GM19372 (cell line): ENCODE measurements around the gene CD248.
"Not testable (repeated sequence)": the region's sequence is repeated elsewhere in the genome, so short reads cannot be mapped to it uniquely, and the experiment has no call there.

Experiments
- ATAC-seq: cut with Tn5 transposase; IDR thresholded peaks from one replicate; pipeline ENCODE4 v1.9.1; 2021; ENCODE audit warnings: mild to moderate bottlenecking, low read depth, moderate library complexity; ENCODE audit not compliant: unreplicated experiment

Gene CD248

DNA sequence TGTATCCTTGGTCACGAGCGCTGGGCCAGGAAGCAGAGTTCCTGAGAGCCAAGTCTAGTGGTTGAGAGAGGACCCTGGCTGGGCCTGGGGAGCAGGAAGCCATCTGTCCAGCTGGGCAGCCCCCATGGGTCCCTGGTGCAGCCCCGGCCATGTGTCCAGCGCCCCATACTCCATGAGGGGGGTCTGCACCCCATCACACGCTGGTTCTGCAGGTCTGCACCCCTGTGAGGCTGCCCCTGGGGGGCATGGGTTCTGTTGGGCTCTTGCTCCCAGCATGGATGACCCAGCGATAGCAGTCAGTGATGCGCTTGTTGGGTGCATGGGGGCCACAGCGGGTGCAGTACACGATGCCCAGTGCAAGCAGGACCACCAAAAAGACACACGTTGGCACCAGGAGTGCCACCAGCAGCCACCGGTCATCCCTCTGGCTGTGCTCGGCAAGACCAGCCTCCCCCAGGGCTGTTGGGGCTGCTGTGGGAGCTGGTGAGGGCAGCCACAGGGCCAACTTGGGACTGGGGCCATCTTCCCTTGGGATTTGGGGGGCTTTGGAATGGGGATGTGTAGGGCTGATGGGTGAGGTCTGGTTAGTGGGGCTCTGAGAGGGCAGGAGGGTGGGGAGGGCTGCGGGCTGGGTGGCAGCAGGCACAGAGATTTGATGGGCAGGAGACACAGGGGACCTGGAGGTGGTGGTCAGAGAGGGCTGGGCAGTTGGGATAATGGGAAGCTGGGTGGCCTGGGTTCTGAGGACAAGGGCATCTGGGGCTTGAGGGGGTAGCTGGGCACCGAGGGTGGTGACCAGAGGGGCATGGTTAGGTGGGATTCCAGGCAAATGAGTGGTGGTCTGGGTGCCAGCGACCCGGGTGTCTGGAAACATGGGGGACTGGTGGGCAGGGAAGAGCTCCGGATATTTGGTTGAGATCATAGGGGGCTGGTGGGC, 2.0 kb downstream of the CD248 start:
- no peak for ATAC-seq

DNA sequence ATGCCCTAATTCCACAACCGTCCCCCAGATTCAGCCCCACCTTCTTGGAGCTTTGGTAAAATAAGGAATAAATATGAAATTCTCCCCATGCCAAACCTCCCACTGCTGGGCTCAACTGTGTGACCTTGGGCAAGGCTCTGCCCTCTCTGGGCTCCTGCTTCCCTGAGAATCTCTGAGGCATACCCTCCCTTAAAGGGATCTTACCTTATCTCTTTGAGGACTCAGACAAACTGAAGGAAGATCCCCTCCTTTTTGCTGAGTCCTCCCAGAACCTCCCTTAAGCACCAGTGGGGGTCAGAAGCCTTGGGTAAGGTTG, 2.7 kb downstream of the CD248 start:
- ATAC-seq, result no peak

DNA sequence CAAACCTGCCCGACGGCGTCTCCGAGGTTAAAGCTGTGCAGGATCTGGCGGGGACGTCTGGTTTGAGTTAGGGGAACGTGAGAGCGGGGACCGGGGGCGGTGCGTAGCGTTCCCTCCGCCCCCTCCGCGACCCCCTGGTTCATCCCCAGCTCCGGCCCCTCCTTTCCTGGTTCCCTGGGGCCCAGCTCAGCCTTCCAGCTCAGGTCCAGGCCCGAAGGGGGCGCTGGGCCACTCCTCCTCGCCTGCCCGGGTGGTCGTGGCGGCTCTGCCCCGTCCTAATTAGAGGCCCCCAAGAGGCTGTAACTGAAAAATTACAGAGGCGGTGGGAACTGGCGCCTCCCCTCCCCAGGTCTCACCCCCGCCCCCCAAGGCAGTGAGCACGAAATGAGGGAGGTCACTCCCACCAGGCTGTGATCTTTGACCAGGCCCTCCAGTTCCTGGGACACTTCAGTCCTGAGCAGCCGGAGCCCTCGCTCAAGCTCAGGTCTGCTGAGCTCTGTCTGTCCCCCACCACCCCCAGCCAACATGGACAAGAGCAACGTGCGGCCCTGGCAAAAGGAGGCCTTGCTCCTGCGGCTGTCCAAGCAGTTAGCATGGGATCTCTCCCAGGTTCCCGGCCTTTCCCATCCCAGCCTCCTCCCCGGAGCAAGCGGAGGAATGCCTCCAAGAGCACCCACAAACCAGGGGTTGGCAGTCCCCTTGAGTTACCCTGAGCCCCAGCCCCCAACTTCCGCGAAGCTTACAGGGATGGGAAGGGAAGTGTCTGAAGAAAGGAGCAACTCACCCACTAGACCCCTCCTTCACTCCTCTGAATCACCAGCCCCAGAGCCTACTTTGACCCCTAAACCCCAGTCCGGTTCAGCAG, 3.3 kb downstream of the CD248 start:
- ATAC-seq, result no peak

DNA sequence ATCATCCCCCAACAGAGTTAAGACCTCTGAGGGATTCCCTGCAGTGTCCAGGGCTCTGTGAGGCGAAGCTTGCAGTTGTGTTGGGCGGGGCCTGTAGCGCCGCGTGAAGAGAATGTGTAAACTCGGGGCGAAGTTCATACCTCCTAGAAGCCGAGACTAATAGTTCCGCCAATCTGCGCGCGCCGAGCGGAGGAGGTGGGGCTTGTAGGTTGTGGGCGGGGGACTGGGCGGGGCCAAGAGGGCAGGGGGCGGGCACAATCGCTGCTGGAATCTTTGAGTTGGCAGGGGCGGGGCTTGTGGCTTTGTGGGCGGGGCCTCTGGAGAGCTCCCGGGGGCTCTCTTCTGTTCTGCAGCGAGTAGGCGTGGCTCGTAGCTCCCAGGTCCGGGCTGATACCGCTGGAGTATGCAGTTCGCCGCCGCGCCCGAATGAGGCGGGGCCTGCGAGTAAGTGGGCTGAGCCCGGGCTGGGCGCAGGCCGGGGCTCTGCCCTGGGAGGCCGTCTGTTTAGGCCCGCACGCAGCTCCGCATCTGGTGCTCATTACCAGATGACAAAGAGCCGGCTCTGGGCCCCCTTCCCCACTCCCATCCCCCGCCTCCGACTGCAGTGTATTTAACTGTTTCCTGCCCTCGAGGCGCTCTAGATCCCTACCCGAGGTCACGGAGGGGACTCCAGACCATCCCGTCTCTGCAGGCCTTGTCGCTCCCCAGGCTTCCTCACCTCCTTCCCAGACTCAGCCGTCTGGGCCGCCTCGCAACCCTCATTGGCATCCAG, 4.1 kb downstream of the CD248 start:
- peak; percentile 50 for ATAC-seq

DNA sequence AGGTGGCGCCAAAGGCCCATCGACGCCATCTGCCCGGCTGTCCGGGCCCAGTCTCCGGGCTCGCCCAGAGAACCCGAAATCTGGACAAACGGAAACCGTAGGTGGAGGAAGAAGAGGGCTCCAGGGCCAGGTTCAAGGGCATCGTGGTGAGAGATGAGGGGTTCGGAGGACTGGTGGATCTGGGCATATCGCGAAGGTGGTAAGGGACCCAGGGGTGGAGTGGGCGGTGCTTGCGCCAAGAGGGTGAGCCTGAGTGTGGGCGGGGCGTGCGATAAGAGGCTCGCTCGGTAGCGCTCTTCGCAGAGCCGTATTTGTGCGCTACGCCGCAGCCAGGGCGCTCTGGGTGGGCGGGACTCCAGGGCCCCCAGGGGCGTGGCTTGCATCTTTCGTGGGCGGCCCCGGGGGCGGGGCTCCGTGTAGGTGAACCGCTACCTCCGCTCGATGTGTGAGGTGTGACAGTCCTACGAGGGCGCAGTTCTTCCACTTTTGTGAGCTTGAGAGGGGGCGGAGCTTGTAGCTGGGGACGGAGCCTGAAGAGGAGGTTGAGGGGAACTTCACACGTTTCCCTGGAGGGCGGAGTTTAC, 4.8 kb downstream of the CD248 start:
- ATAC-seq, result peak; percentile 70

DNA sequence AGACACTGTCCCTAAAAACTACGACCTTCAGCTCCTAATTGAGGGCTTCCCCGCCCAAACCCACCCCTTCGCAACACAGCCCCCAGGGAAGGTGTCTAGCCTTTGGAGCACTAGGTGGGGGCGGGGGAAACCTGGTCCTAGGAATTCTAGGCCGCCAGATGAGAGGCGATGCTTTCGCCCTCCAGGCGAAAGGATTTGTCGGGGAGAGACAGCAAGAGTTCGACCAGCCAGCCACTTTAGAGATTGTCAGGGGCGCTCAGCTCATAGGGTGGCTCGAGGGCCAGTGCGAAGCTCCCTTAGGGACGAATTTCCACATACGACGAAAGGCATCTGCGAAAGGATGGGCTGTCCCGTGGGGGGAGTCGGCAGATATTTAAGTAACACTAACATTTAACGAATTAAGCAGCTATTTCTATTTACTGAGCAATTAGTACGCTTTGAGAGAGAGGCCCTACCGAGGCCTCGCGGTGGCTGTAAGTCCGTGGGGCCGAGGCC, 5.3 kb downstream of the CD248 start:
- ATAC-seq, result no peak

DNA sequence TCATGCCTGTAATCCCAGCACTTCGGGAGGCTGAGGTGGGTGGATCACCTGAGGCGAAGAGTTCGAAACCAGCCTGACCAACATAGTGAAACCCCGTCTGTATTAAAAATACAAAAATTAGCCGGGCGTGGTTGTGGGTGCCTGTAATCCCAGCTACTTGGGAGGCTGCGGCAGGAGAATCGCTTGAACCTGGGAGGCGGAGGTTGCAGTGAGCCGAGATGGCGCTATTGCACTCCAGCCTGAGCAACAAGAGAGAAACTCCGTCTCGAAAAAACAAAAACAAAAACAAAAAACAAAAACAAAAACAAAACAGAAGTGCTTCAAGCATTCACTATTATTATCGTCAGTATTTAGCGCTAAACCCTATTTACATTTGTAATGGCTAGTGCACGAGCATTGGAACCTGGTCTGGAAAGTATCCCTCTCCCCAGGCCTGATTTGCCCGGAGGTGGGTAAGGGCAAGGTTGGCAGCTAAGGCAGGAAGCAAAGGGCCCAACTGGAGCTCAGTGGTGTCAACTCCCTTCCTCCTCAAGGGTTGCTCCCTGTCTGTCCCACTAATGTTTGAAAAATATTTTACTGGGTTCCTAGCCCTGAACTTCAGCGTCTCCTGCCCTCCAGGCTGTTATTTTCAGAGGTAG, 5.9 kb downstream of the CD248 start:
- not testable (repeated sequence) for ATAC-seq

DNA sequence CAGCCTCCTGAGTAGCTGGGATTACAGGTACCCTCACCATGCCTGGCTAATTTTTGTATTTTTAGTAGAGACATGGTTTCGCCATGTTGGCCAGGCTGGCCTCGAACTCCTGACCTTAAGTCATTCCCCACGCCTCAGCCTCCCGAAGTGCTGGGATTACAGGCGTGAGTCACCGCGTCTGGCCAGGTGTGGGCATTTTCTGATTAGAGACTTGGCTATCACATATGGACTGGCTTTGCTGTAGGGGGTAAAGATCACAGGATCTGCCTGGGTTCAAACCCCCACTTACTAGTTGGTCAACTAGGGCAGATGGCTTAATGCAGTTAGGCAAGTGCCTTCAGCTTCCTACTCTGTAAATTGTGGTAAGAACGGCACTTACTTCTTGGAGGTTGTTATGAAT, 6.5 kb downstream of the CD248 start:
- ATAC-seq, result no peak

DNA sequence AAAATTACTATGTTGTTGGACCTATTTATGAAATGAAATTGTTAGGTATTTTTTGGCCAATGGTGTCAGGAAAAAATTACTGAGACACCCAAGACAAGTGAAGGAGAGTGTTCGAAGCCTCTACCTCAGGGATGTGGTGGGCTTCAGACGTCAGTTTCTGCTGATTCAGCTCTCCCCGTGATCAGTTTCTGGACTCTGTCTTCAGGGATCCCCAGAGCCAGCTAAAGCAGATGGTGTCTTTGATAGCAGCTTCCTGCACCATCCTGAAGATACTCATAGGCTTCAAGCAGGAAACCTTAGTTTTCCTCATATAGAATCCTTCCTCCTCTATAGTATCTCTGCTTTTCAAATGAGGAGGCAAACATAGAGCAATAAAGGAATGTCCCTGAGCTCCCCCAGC, 7.4 kb downstream of the CD248 start:
- no peak for ATAC-seq

DNA sequence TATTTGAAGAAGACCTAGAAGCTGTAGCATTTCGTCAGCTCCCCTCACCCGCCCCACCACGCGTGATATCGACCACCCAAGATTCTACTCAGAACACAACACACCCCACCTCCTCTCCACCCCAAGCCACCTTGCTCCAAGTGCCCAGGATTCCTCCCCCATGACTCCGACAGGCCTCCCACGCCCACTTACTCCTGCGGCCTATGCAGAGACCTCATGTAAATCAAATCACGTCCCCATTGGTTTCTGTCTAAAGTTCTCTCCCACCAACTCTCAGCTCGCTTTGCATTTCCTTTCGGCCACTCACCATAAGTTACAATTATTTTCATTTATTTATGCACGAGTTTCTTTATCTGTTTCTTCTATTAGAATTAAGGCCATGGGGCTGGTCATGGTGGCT, 14.2 kb downstream of the CD248 start:
- no peak for ATAC-seq

DNA sequence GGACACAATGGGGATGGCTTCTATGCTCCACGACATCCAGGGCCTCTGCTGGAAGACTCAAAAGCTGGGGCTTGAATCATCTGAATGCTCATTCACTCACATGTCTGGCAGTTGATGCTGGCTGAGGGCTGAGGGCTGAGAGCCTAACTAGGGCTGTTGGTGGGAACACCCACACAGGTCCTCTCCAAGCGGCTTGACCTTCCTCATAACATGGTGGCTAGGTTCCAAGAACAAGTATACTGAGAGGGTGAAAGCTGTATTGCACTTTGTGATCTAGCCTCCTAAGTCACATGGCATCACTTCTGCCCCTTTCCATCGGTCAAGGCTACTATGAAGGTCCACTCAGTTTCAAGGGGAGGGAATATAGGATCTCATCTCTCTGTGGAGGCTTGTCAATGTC, 17.7 kb downstream of the CD248 start:
- ATAC-seq, result no peak

DNA sequence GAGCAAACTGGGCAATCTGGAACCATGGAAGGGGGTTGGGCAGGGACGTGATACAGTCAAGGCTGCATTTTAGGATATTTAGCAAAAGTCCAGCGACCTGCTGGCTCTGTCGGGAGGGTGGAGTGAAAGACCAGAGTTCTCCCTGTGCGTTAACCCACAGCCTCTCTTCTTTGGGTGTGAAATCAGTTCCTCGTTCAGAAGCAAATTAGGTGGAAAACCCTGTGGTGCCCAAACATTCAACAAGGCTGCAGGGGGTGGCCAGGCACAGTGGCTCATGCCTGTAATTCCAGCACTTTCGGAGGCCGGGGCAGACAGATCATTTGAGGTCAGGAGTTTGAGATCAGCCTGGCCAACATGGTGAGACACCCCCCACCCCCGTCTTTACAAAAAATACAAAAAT, 19.2 kb downstream of the CD248 start:
- no peak for ATAC-seq

DNA sequence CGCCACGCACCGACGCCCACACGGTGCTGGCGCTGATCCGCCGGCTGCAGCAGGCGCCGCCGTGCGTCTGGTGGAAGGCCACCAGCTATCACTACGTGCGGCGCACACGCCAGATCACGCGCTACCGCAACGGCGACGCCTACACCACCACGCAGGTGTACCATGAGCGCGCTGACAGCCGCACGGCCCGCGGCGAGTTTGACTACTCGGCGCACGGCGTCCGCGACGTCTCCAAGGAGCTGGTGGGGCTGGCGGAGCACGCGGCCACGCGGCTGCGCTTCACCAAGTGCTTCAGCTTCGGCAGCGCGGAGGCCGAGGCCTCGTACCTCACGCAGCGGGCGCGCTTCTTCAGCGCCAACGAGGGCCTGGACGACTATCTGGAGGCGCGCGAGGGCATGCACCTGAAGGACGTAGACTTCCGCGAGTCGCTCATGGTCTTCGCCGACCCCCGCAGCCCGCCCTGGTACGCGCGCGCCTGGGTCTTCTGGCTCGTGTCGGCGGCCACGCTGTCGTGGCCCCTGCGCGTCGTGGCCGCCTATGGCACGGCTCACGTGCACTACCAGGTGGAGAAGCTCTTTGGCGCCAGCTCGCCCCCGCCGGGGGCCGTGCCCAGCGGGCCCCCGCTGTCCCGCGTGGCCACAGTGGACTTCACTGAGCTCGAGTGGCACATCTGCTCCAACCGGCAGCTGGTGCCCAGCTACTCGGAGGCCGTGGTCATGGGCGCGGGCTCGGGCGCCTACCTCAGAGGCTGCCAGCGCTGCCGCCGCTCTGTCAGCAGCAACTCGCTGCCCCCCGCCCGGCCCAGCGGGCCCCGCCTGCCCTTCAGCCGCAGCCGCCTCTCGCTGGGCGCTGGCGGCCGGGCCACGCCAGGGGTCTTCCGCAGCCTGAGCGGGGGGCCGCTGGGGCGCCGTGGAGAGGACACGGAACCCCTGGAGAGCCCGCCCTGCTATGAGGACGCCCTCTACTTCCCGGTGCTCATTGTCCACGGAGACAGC, 21.9 kb downstream of the CD248 start:
- ATAC-seq, result no peak

DNA sequence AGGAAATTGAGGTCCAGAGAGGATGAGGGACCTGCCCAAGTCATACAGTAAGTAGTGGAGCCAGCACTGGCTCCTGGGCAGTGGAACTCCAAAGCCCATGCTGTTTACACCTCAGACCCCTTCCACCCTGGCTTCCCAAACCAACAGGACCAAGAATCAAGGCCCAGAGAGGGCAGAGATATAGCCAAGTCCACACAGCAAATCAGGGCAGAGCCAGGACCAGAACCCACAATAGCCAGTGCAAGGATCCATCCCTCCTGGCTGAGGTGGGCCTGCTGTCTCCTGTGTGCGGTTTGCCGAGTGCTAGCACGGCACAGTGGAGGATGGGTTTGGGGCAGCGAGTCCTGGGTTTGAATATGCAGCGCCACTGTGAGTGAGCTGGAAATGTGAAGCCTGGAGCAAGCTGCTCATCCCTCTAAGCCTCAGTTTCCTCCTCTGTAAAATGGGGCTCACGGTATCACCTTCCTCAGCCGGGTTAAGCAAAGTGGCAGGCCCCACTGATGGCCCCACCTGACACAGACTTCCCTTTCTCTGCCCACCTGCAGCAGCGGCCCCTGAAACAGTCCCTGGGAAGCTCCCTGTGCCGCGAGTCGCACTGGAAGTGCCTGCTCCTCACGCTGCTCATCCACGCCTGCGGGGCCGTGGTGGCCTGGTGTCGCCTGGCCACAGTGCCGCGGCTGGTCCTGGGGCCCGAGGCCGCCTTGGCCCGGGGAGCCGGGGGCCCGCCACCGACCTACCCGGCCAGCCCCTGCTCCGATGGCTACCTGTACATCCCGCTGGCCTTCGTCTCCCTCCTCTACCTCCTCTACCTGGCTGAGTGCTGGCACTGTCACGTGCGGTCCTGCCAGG, 22.8 kb downstream of the CD248 start:
- no peak for ATAC-seq

DNA sequence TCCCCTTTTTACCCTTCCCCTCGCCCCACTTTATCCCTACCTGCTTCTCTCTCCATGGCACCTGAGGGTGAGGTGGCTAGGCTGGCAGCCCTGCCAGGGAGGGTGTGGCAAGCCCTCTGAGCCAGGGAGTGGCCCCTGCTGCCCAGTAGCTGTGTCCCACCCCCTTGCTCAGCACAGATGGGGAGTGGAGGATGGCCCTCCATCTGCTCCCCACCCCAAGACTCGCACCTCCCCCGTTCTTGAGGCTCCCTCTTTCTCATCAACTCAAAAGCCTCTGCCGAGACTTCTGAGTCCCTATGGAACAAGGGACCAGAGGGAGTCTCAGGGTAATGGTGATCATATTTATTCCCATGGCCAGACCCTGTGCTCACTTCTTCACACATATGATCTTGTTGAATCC, 23.5 kb downstream of the CD248 start:
- no peak for ATAC-seq

DNA sequence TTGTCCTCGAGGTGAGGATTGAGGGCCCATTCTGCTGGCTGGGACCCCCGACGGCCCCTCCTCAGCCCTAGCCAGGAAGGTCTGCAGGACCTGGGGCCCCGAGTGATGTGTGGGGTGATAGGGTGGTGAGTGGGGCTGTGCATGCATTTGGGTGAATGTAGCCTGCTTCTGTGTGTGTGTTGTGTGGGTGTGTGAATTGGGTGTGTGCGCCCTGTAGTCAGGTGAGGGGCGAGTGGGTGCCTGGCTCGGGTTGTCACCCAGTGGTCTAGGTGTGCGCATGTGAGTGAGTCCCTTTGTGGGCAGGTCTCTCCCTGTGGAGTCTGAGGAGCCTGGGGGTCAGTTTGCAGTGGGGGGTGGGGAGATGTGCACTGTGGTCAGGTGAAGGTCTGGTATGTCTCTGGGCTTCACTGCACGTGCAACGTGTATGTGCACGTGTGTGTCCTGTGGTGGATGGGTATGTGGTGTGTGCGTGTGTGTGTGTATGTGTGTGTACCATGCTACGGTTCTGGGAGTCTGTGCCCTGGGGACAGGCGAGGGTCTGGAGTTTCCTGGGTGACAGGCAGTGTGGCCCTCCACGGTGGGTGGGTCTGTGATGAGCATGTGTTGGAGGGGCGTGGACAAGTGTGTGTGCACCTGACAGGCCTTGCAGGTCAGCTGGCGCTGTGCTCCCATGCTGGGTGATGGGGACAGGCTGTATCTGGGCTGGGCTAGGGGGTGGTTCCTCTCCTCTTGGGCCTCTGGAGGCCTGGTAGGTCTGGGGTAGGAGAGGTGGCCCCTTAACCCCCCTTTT, 24.1 kb downstream of the CD248 start:
- no peak for ATAC-seq
